Vagina (tissue), 2 donors: ENCODE data around the gene PKD1.

ENCODE experiments used
- CTCF ChIP-seq, 3 experiments: fragments of 450-650 bp in 2 of 3; fragments of 200-600 bp in 1 of 3; sonication (generic) in 1 of 3; IDR thresholded peaks; one replicate each; pipeline ENCODE4 v1.5.1; 2017 to 2019; ENCODE audit warnings: antibody characterized with exemption in 3 of 3, mild to moderate bottlenecking in 2 of 3, moderate library complexity in 2 of 3
- POLR2A ChIP-seq, 2 donors: fragments of 450-650 bp; IDR thresholded peaks; one replicate each; pipeline ENCODE4 v1.6.1; 2017; ENCODE audit warnings: antibody characterized with exemption in 2 of 2, mild to moderate bottlenecking in 2 of 2, moderate library complexity in 2 of 2
- POLR2AphosphoS5 ChIP-seq, 2 donors: sonication (generic); formaldehyde crosslinking; IDR thresholded peaks; one replicate each; pipeline ENCODE4 v1.9.0; 2017; ENCODE audit warnings: antibody characterized with exemption in 2 of 2, mild to moderate bottlenecking in 2 of 2, low read depth in 1 of 2; ENCODE audit not compliant: insufficient read depth in 1 of 2

- TF ChIP-seq CTCF (IDR thresholded peaks at IDR 0.05) (no peak), POLR2AphosphoS5 (IDR thresholded peaks at IDR 0.05; ENCODE audit: insufficient read depth in 1 of 2, low read depth in 1 of 2) (no peak), POLR2A (IDR thresholded peaks at IDR 0.05) (no peak)
Observed at GRCh38 chr16:2085669-2086068, 50.0 kb downstream of the PKD1 start.
